Measurements from ENCODE around the gene ADCY7. TPM values are rescaled to one million over a fixed set of nuclear protein-coding genes. Genes with fewer than 3 reads are reported as not detected.

The ADCY7 gene
- total RNA-seq, 4 donors from 2014 or later: 4.6 to 44.9 (median 14.1) TPM

- Histone ChIP-seq H3K4me3 (no peak overlapping the region), H3K36me3 (no peaks in the 10 kb centered on the region), H3K9me3 (no peaks in the 10 kb centered on the region), H3K27me3 (no peaks in the 10 kb centered on the region), H3K4me1 (peaks cover 0 to 13% (median 2%) of the 10 kb centered on the region in 4 donors), H3K27ac (peak overlapping the region in 1 of 4 donors; percentile 19)
- TF ChIP-seq EP300 (IDR thresholded peaks at IDR 0.05; ENCODE audit: low read depth) (no peak), POLR2A (IDR thresholded peaks at IDR 0.05) (no peak), POLR2AphosphoS5 (IDR thresholded peaks at IDR 0.05) (no peak)
- TF ChIP-seq, protein P1, sequence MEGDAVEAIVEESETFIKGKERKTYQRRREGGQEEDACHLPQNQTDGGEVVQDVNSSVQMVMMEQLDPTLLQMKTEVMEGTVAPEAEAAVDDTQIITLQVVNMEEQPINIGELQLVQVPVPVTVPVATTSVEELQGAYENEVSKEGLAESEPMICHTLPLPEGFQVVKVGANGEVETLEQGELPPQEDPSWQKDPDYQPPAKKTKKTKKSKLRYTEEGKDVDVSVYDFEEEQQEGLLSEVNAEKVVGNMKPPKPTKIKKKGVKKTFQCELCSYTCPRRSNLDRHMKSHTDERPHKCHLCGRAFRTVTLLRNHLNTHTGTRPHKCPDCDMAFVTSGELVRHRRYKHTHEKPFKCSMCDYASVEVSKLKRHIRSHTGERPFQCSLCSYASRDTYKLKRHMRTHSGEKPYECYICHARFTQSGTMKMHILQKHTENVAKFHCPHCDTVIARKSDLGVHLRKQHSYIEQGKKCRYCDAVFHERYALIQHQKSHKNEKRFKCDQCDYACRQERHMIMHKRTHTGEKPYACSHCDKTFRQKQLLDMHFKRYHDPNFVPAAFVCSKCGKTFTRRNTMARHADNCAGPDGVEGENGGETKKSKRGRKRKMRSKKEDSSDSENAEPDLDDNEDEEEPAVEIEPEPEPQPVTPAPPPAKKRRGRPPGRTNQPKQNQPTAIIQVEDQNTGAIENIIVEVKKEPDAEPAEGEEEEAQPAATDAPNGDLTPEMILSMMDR (IDR thresholded peaks at IDR 0.05): no peak
- DNase-seq: no peak
- in situ Hi-C loops (cut with MboI; ENCODE audit: low pct_ligation_motif_present in 1 of 4, low pct_unique_long_range_greater_than_20kb in 1 of 4, low sequenced_read_pairs in 3 of 4) (no loop called here), intact Hi-C loops (cut with DNase I; ENCODE audit: low total_unique reads) (no loop called here)
- 77 to 78% methylated on average over 3 to 14 of the region's 15 CpGs for WGBS, 2 donors (ENCODE audit: low coverage in 1 of 2)
Observed at GRCh38 chr16:50251375-50252081, 14.8 kb upstream of the ADCY7 start.

GRCh38 chr16:50252082-50252611, 14.2 kb upstream of the ADCY7 start:
- Histone ChIP-seq H3K4me1 (peaks cover 0 to 6% (median 0%) of the 10 kb centered on the region in 4 donors), H3K4me3 (no peak overlapping the region), H3K27ac (no peak overlapping the region), H3K36me3 (no peaks in the 10 kb centered on the region), H3K9me3 (no peaks in the 10 kb centered on the region), H3K27me3 (no peaks in the 10 kb centered on the region)
- TF ChIP-seq EP300 (IDR thresholded peaks at IDR 0.05; ENCODE audit: low read depth) (no peak), POLR2AphosphoS5 (IDR thresholded peaks at IDR 0.05) (no peak), POLR2A (IDR thresholded peaks at IDR 0.05) (no peak)
- TF ChIP-seq, protein P1 (IDR thresholded peaks at IDR 0.05): no peak
- WGBS, 2 donors (ENCODE audit: low coverage in 1 of 2): 67 to 90% methylated on average over 1 to 8 of the region's 9 CpGs
- in situ Hi-C loops (cut with MboI; ENCODE audit: low pct_ligation_motif_present in 1 of 4, low pct_unique_long_range_greater_than_20kb in 1 of 4, low sequenced_read_pairs in 3 of 4): no loop called here
- intact Hi-C loops (cut with DNase I; ENCODE audit: low total_unique reads): no loop called here
- no peak for DNase-seq

GRCh38 chr16:50252874-50253513, 13.4 kb upstream of the ADCY7 start:
- Histone ChIP-seq H3K36me3 (no peaks in the 10 kb centered on the region), H3K27ac (no peak overlapping the region), H3K27me3 (no peaks in the 10 kb centered on the region), H3K9me3 (no peaks in the 10 kb centered on the region), H3K4me3 (no peak overlapping the region), H3K4me1 (peaks cover 0 to 6% (median 0%) of the 10 kb centered on the region in 4 donors)
- in situ Hi-C loops (cut with MboI; ENCODE audit: low pct_ligation_motif_present in 1 of 4, low pct_unique_long_range_greater_than_20kb in 1 of 4, low sequenced_read_pairs in 3 of 4) (no loop called here), intact Hi-C loops (cut with DNase I; ENCODE audit: low total_unique reads) (no loop called here)
- TF ChIP-seq POLR2AphosphoS5 (IDR thresholded peaks at IDR 0.05) (no peak), POLR2A (IDR thresholded peaks at IDR 0.05) (no peak), EP300 (IDR thresholded peaks at IDR 0.05; ENCODE audit: low read depth) (no peak)
- TF ChIP-seq, protein P1 (IDR thresholded peaks at IDR 0.05): no peak
- no peak for DNase-seq
- 76 to 79% methylated on average over 11 to 12 of the region's 12 CpGs for WGBS, 2 donors (ENCODE audit: low coverage in 1 of 2)

DNA sequence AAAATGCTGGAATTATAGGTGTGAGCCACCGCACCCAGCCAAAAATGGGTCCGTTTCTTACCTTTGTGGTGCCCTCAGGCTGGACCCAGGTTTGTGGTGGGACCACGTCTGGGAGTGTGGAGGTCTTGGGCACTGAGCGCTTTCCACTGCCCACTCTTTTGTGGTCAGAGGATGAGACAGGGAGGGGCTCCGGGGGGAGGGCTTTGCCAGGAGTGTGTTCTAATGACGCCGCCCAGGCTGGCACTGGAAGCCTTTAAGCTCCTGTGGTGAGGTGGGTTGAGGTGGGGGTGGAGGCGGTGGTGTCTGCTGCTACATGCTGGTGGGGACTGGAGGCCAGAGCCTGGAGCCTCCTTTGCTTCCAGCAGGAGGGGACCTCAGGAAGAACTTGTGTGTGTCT, 12.8 kb upstream of the ADCY7 start:
- no peak for TF ChIP-seq POLR2AphosphoS5 (IDR thresholded peaks at IDR 0.05)
- TF ChIP-seq, protein P1 (IDR thresholded peaks at IDR 0.05): no peak
- no peak for TF ChIP-seq POLR2A (IDR thresholded peaks at IDR 0.05)
- TF ChIP-seq EP300 (IDR thresholded peaks at IDR 0.05; ENCODE audit: low read depth): no peak
- H3K4me3 ChIP-seq: no peak overlapping the region
- no peak overlapping the region for H3K27ac ChIP-seq
- WGBS, 2 donors (ENCODE audit: low coverage in 1 of 2): 88% methylated on average over 8 of the region's 8 CpGs; no CpG with 5 or more reads in 1 of the 2 donors
- intact Hi-C loops (cut with DNase I; ENCODE audit: low total_unique reads): no loop called here
- in situ Hi-C loops (cut with MboI; ENCODE audit: low pct_ligation_motif_present in 1 of 4, low pct_unique_long_range_greater_than_20kb in 1 of 4, low sequenced_read_pairs in 3 of 4): no loop called here
- no peaks in the 10 kb centered on the region for H3K27me3 ChIP-seq
- H3K4me1 ChIP-seq: peaks cover 0 to 6% (median 0%) of the 10 kb centered on the region in 4 donors
- H3K36me3 ChIP-seq: no peaks in the 10 kb centered on the region
- H3K9me3 ChIP-seq: no peaks in the 10 kb centered on the region
- no peak for DNase-seq
